B cell (primary cell): ENCODE data around the gene MPEG1. TPM values are rescaled to one million over a fixed set of nuclear protein-coding genes. Genes with fewer than 3 reads are reported as not detected.

ENCODE experiments used
- ATAC-seq: fragments of 200-7000 bp; cut with Tn5 transposase; one replicate; pipeline ENCODE4 v1.10.0; 2021; ENCODE audit warnings: low read depth, mild to moderate bottlenecking, moderate number of reproducible peaks, moderate library complexity
- CTCF ChIA-PET: fragments of 350-600 bp; sonication (Branson Sonifier 250); formaldehyde crosslinking; loops from one replicate; lab custom pipeline; 2021; ENCODE audit warnings: antibody characterized with exemption, inconsistent platforms; lab: Charles Lee
- POLR2A ChIA-PET: fragments of 350-600 bp; sonication (Branson Sonifier 250); formaldehyde crosslinking; loops from one replicate; lab custom pipeline; 2021; ENCODE audit warnings: antibody characterized with exemption; lab: Charles Lee
- DNase-seq: peaks from one replicate; pipeline ENCODE4 v3.0.0; 2013
- H2AFZ ChIP-seq: 2 replicates; pipeline ENCODE4 v1.6.1; 2012; ENCODE audit warnings: mild to moderate bottlenecking, low read depth, low read length; ENCODE audit not compliant: insufficient read depth, poor library complexity, severe bottlenecking
- H3K27ac ChIP-seq, 2 donors: 1 replicate in 1 of 2; 2 replicates in 1 of 2; pipeline ENCODE4 v1.5.1; 2012 to 2013; ENCODE audit warnings: low read length in 2 of 2, mild to moderate bottlenecking in 2 of 2, moderate library complexity in 1 of 2
- H3K27me3 ChIP-seq, 4 experiments: fragments of 200-600 bp in 1 of 4; sonication (generic) in 1 of 4; replicated peaks in 1 of 4; 1 replicate in 2 of 4; 2 replicates in 2 of 4; pipeline versions ENCODE4 v1.6.1 to v1.7.0; 2013 to 2016; ENCODE audit warnings: low read length in 3 of 4, mild to moderate bottlenecking in 2 of 4, mixed read lengths in 1 of 4, moderate library complexity in 1 of 4; ENCODE audit not compliant: insufficient read depth in 4 of 4, control insufficient read depth in 3 of 4; ENCODE audit errors: control extremely low read depth in 1 of 4
- H3K36me3 ChIP-seq, 2 experiments: replicated peaks in 1 of 2; 1 replicate in 1 of 2; 2 replicates in 1 of 2; pipeline versions ENCODE4 v1.6.1 to v1.7.1; 2013; ENCODE audit warnings: low read length in 1 of 2; ENCODE audit not compliant: insufficient read depth in 2 of 2, control insufficient read depth in 1 of 2; ENCODE audit errors: control extremely low read depth in 1 of 2, extremely low read depth in 1 of 2
- H3K4me1 ChIP-seq, 2 donors: fragments of 200-600 bp in 1 of 2; sonication (generic) in 1 of 2; 1 replicate in 1 of 2; 2 replicates in 1 of 2; pipeline versions ENCODE4 v1.5.1 to v1.6.1; 2013 to 2017; ENCODE audit warnings: low read length in 2 of 2; ENCODE audit not compliant: control insufficient read depth in 2 of 2, insufficient read depth in 2 of 2
- H3K4me2 ChIP-seq: replicated peaks from 2 replicates; pipeline ENCODE3; 2012; ENCODE audit warnings: mild to moderate bottlenecking, low read depth, low read length; ENCODE audit not compliant: poor library complexity, severe bottlenecking
- H3K4me3 ChIP-seq, 5 experiments: fragments of 200-600 bp in 1 of 5; sonication (generic) in 1 of 5; 1 replicate in 3 of 5; 2 replicates in 2 of 5; pipeline versions ENCODE4 v1.5.1 to v1.7.0; 2011 to 2016; ENCODE audit warnings: low read length in 4 of 5, mild to moderate bottlenecking in 4 of 5, low read depth in 2 of 5, control low read depth in 1 of 5, moderate library complexity in 1 of 5; ENCODE audit not compliant: insufficient read depth in 1 of 5; ENCODE audit errors: control extremely low read depth in 1 of 5, extremely low read depth in 1 of 5
- H3K79me2 ChIP-seq: fragments of 200-600 bp; sonication (generic); one replicate; pipeline ENCODE4 v1.6.0; 2016; ENCODE audit warnings: low read length; ENCODE audit not compliant: control insufficient read depth, insufficient read depth
- H3K9ac ChIP-seq: fragments of 200-600 bp; sonication (generic); 2 replicates; pipeline ENCODE4 v1.6.1; 2017; ENCODE audit warnings: mild to moderate bottlenecking, low read length, moderate library complexity
- H3K9me3 ChIP-seq, 3 donors: one replicate each; pipeline versions ENCODE4 v1.6.1 to v1.7.1; 2013; ENCODE audit warnings: low read length in 2 of 3; ENCODE audit not compliant: control insufficient read depth in 2 of 3, insufficient read depth in 1 of 3; ENCODE audit errors: control extremely low read depth in 1 of 3
- H4K20me1 ChIP-seq: 2 replicates; pipeline ENCODE4 v1.6.0; 2012; ENCODE audit warnings: mild to moderate bottlenecking, low read length; ENCODE audit not compliant: insufficient read depth, control insufficient read depth, poor library complexity, severe bottlenecking
- H3K27ac Mint-ChIP-seq: one replicate; pipeline ENCODE4 v1.8.0; 2021; ENCODE audit warnings: mixed read lengths
- H3K27me3 Mint-ChIP-seq: one replicate; pipeline ENCODE4 v1.8.0; 2021; ENCODE audit warnings: mixed read lengths
- H3K4me1 Mint-ChIP-seq: one replicate; pipeline ENCODE4 v1.8.0; 2021; ENCODE audit warnings: mixed read lengths
- H3K4me3 Mint-ChIP-seq: one replicate; pipeline ENCODE4 v1.8.0; 2021; ENCODE audit warnings: mixed read lengths
- H3K9me3 Mint-ChIP-seq: one replicate; pipeline ENCODE4 v1.8.0; 2022; ENCODE audit warnings: mixed read lengths; ENCODE audit not compliant: insufficient read depth
- EZH2 ChIP-seq: IDR thresholded peaks from 2 replicates; pipeline ENCODE4 v1.6.1; 2012; ENCODE audit warnings: borderline replicate concordance, low read depth, mild to moderate bottlenecking, moderate library complexity, low read length; ENCODE audit not compliant: insufficient read depth, poor library complexity, severe bottlenecking
- WGBS: methylation state at CpG from one replicate; pipeline ENCODE4 v1.1.5; 2013; ENCODE audit warnings: missing lambda C conversion rate; ENCODE audit not compliant: insufficient coverage; 5-methylcytosine and 5-hydroxymethylcytosine counted together
- intact Hi-C: fragments of 100-400 bp; cut with micrococcal nuclease; formaldehyde crosslinking; loops from one replicate; pipeline ENCODE4 v1.10.0; 2022
- polyA plus RNA-seq: library from polyadenylated mRNA; depleted of rRNA; stranded (reverse); fragments of >200 nt; gene quantifications from 2 replicates; pipeline ENCODE4 v1.2.3, GENCODE V29; 2012
- total RNA-seq, 2 donors: library from RNA; stranded (reverse); fragments of 120-200 nt in 1 of 2; gene quantifications; 1 replicate in 1 of 2; 2 replicates in 1 of 2; pipeline versions ENCODE4 v1.2.3 to v1.2.4, GENCODE V29; 2013 to 2022
- TF ChIP-seq, protein P1 (sequence below): fragments of 200-600 bp; IDR thresholded peaks from one replicate; pipeline ENCODE4 v1.8.0; 2022; ENCODE audit warnings: antibody characterized with exemption, mild to moderate bottlenecking

The MPEG1 gene
- total and polyA plus RNA-seq, 2 donors (not counting 1 experiment from before 2014, with no cell fraction given) = 27.7 to 151 TPM

DNA sequence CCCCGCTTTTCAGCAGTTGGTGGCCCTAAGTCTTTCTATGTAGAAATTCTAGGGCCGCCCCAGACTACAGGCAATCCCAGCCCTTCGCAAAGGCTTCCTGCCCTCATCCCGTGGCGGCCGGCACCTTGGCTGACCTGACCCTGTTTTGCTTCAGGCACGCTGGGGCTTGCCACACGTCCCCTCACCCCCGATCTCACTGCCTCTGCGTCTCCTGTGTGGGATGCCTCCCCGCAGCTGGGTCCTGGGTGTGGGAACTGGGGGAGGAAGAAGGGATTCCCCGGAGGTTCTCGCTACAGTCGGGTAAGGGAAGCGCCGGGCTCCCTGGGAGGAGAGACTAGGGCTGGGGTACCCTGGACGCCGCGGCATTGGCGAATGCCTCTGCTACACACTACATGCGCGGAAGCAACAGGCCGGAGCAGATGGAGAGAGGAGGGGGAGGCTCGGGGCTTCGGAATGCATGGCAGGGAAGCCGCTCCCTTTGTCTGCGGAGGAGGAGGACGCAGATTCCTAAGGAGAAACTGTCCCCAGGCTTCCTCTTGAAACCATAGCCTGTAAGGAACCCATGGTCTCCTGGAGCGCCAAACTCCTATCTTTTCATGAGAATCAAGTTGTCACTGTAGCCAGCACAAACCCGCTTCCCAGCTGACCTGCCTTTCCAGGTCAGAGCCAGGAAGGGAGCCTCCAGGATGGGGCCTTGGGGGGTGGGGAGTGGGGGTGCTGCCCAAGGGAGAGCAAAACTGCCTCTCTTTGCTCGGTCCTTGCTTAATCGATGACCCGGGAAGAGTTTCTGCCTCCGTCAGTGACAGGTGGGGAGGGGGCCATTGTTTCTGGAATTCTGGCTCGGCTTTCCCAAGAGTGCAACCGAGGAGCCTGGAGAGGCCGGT is 39.4 kb downstream of the MPEG1 start:
- H3K79me2 ChIP-seq = peaks cover 63% of the 10 kb centered on the region
- Mint-ChIP-seq H3K4me1 (peaks cover 28% of the 10 kb centered on the region), H3K9me3 (no peaks in the 10 kb centered on the region), H3K4me3 (peak overlapping the region; percentile 98), H3K27me3 (no peaks in the 10 kb centered on the region), H3K27ac (peak overlapping the region; percentile 92)
- no peak for TF ChIP-seq EZH2
- TF ChIP-seq, protein P1, sequence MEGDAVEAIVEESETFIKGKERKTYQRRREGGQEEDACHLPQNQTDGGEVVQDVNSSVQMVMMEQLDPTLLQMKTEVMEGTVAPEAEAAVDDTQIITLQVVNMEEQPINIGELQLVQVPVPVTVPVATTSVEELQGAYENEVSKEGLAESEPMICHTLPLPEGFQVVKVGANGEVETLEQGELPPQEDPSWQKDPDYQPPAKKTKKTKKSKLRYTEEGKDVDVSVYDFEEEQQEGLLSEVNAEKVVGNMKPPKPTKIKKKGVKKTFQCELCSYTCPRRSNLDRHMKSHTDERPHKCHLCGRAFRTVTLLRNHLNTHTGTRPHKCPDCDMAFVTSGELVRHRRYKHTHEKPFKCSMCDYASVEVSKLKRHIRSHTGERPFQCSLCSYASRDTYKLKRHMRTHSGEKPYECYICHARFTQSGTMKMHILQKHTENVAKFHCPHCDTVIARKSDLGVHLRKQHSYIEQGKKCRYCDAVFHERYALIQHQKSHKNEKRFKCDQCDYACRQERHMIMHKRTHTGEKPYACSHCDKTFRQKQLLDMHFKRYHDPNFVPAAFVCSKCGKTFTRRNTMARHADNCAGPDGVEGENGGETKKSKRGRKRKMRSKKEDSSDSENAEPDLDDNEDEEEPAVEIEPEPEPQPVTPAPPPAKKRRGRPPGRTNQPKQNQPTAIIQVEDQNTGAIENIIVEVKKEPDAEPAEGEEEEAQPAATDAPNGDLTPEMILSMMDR = no peak
- DNase-seq (no peak), ATAC-seq (no peak)
- WGBS = 22% methylated on average over 30 of the region's 37 CpGs
- peak overlapping the region; percentile 88 for H3K4me2 ChIP-seq
- H3K36me3 ChIP-seq = peaks cover 3 to 20% of the 10 kb centered on the region in 2 experiments
- no peaks in the 10 kb centered on the region for H3K9me3 ChIP-seq
- ChIA-PET POLR2A (interaction anchor here (0.7 to 3.3 kb wide), 7 partner anchors 9 to 39 kb away, joined by 3 to 20 read pairs (median 8); partner anchors contain the start of gene MPEG1), CTCF (interaction anchor here (0.8 to 11.2 kb wide), 15 partner anchors 14 to 255 kb away, joined by 3 to 215 read pairs (median 26); partner anchors contain the start of genes MPEG1 and OR5A2)
- peaks cover 25% of the 10 kb centered on the region for H4K20me1 ChIP-seq
- peak overlapping the region; percentile 54 to 76 (median 74) for H3K4me3 ChIP-seq
- H3K27ac ChIP-seq = no peak overlapping the region
- peaks cover 20 to 26% of the 10 kb centered on the region in 2 donors for H3K4me1 ChIP-seq
- intact Hi-C loops = loop anchor here (5.0 to 10.0 kb wide), 2 partner anchors 384 to 491 kb away; partner anchors contain the start of gene PATL1
- H3K9ac ChIP-seq = peak overlapping the region; percentile 71
- H2AFZ ChIP-seq = peak overlapping the region; percentile 82
- no peaks in the 10 kb centered on the region for H3K27me3 ChIP-seq
